Fibroblast of lung (primary cell): Measurements from ENCODE around the gene GNGT2.

ENCODE experiments used
- CTCF ChIP-seq, 2 donors: IDR thresholded peaks in 1 of 2; conservative IDR thresholded peaks in 1 of 2; 1 replicate in 1 of 2; 2 replicates in 1 of 2; pipeline ENCODE4 v1.5.1; 2011 to 2012; ENCODE audit warnings: low read length in 2 of 2, control low read depth in 1 of 2, inconsistent platforms in 1 of 2, low read depth in 1 of 2, mild to moderate bottlenecking in 1 of 2
- EZH2 ChIP-seq: IDR thresholded peaks from 2 replicates; pipeline ENCODE4 v1.5.1; 2012; ENCODE audit warnings: low read length, control low read depth, mild to moderate bottlenecking; ENCODE audit errors: missing control alignments

- no peak for TF ChIP-seq EZH2
- TF ChIP-seq CTCF (conservative IDR thresholded peaks at IDR 0.05 in 1 of 2, IDR thresholded peaks at IDR 0.05 in 1 of 2; ENCODE audit: low read depth in 1 of 2, low read length in 2 of 2) = no peak
These were observed 37.6 kb upstream of the GNGT2 start for GRCh38 chr17:49247944-49248343.
